Left ventricle myocardium inferior (tissue), 1 donor: ENCODE data around the gene PCK1. TPM values are rescaled to one million over a fixed set of nuclear protein-coding genes. Genes with fewer than 3 reads are reported as not detected.

ENCODE experiments used
- DNase-seq: peaks from one replicate; pipeline ENCODE4 v3.0.0-alpha.2; 2020
- H3K27ac ChIP-seq: fragments of 200-600 bp; replicated peaks from 2 replicates; pipeline ENCODE4 v1.8.0; 2021
- H3K27me3 ChIP-seq: fragments of 200-600 bp; 2 replicates; pipeline ENCODE4 v1.8.0; 2021; ENCODE audit warnings: low read depth
- H3K36me3 ChIP-seq: fragments of 200-600 bp; 2 replicates; pipeline ENCODE4 v1.8.0; 2021
- H3K4me1 ChIP-seq: fragments of 200-600 bp; 2 replicates; pipeline ENCODE4 v1.8.0; 2021
- H3K4me3 ChIP-seq: fragments of 200-600 bp; 2 replicates; pipeline ENCODE4 v1.8.0; 2021; ENCODE audit warnings: mild to moderate bottlenecking, moderate library complexity
- H3K9me3 ChIP-seq: fragments of 200-600 bp; replicated peaks from 2 replicates; pipeline ENCODE4 v1.8.0; 2021
- CTCF ChIP-seq: fragments of 200-600 bp; IDR thresholded peaks from 2 replicates; pipeline ENCODE4 v1.8.0; 2021; ENCODE audit warnings: antibody characterized with exemption, mild to moderate bottlenecking, borderline replicate concordance
- intact Hi-C: fragments of 100-400 bp; cut with micrococcal nuclease; formaldehyde crosslinking; loops from one replicate; pipeline ENCODE4 v1.11.0; 2022
- total RNA-seq: library from RNA; stranded (reverse); fragmentation: NEBNext Ultra II Directional; extraction: Animal tissue kit (Norgen Biotek cat#: 25700); gene quantifications from one replicate; pipeline ENCODE4 v1.2.1, GENCODE V29; 2021
- donor health status: DM: no; HTN: yes; CAD: no; lungs with severe emphysema.

The PCK1 gene
- total RNA-seq, 1 donor from 2014 or later, result 0.25 TPM

- H3K4me3 ChIP-seq, result no peak overlapping the region
- H3K4me1 ChIP-seq, result peaks cover 6% of the 10 kb centered on the region
- no peaks in the 10 kb centered on the region for H3K36me3 ChIP-seq
- DNase-seq, result no peak
- H3K9me3 ChIP-seq, result no peaks in the 10 kb centered on the region
- no peak for TF ChIP-seq CTCF
- H3K27me3 ChIP-seq, result peaks cover 70% of the 10 kb centered on the region
- intact Hi-C loops, result no loop called here
- H3K27ac ChIP-seq, result no peak overlapping the region
Measured at GRCh38 chr20:57559658-57560553, 1.0 kb upstream of the PCK1 start.

GRCh38 chr20:57561356-57562279 lies 708 bp downstream of the PCK1 start:
- Histone ChIP-seq H3K36me3 (no peaks in the 10 kb centered on the region), H3K9me3 (no peaks in the 10 kb centered on the region), H3K27ac (no peak overlapping the region), H3K4me3 (no peak overlapping the region), H3K4me1 (peaks cover 6% of the 10 kb centered on the region), H3K27me3 (peaks cover 69% of the 10 kb centered on the region)
- intact Hi-C loops, result no loop called here
- no peak for TF ChIP-seq CTCF
- DNase-seq, result no peak

- Histone ChIP-seq H3K27me3 (peaks cover 69% of the 10 kb centered on the region), H3K27ac (no peak overlapping the region), H3K4me3 (no peak overlapping the region), H3K36me3 (no peaks in the 10 kb centered on the region), H3K4me1 (peaks cover 6% of the 10 kb centered on the region), H3K9me3 (no peaks in the 10 kb centered on the region)
- DNase-seq, result no peak
- TF ChIP-seq CTCF, result no peak
- intact Hi-C loops, result no loop called here
Measured at GRCh38 chr20:57562541-57563465, 1.9 kb downstream of the PCK1 start.

- no peak overlapping the region for H3K27ac ChIP-seq
- no peaks in the 10 kb centered on the region for H3K36me3 ChIP-seq
- intact Hi-C loops, result no loop called here
- DNase-seq, result no peak
- H3K9me3 ChIP-seq, result no peaks in the 10 kb centered on the region
- H3K4me3 ChIP-seq, result no peak overlapping the region
- peaks cover 67% of the 10 kb centered on the region for H3K27me3 ChIP-seq
- TF ChIP-seq CTCF, result no peak
- H3K4me1 ChIP-seq, result peaks cover 6% of the 10 kb centered on the region
Measured at GRCh38 chr20:57563522-57563921, 2.6 kb downstream of the PCK1 start.
